ENCODE measurements around the gene ROPN1L. TPM values are rescaled to one million over a fixed set of nuclear protein-coding genes. Genes with fewer than 3 reads are reported as not detected.

The ROPN1L gene
- total and polyA plus RNA-seq, 2 of the 8 experiments (the other 6 are each of a cell fraction or from before 2014, with no cell fraction given) = 0.24 to 0.73 TPM

DNA sequence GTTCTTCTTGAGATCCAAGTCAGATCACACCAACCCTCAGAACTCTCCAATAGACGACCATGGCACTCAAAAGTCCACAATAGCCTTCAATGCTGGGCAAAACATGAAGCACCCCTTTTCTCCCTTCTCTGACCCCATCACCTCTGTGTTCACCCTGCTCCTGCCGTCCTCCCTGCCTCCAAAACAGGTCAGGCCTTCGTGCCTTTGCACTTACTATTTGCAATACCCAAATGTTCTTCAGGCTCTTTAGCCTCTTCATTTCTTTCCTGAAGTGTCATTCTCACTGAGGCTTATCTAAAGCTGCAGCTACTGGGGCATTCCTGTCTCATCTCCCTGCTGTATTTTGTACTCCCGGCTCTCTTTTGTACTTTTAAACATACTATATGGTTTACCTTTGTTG, 2.0 kb upstream of the ROPN1L start (continued):
- TF ChIP-seq TBP (IDR thresholded peaks at IDR 0.05; ENCODE audit: low read depth, low read length) (no peak), CTBP2 (IDR thresholded peaks at IDR 0.05; ENCODE audit: borderline replicate concordance, insufficient read depth, insufficient read length, low read length) (no peak), TCF12 (IDR thresholded peaks at IDR 0.05; ENCODE audit: low read depth, low read length) (no peak), BRCA1 (IDR thresholded peaks at IDR 0.05; ENCODE audit: low read depth, low read length) (no peak)

All from H1 (cell line).